Activated CD8-positive, alpha-beta T cell treated with anti-CD3 and anti-CD28 coated beads for 36 hours (primary cell): ENCODE results near the gene EGR4. TPM values are rescaled to one million over a fixed set of nuclear protein-coding genes. Genes with fewer than 3 reads are reported as not detected.

Source experiments
- ATAC-seq: fragments of 200-7000 bp; cut with Tn5 transposase; one replicate; pipeline ENCODE4 v1.10.0; 2021; ENCODE audit warnings: mild to moderate bottlenecking, moderate library complexity
- CTCF ChIA-PET: fragments of 350-600 bp; sonication (Branson Sonifier 250); formaldehyde crosslinking; loops from one replicate; lab custom pipeline; 2021; ENCODE audit warnings: antibody characterized with exemption; lab: Charles Lee
- POLR2A ChIA-PET: fragments of 350-600 bp; sonication (Branson Sonifier 250); formaldehyde crosslinking; loops from one replicate; lab custom pipeline; 2021; ENCODE audit warnings: antibody characterized with exemption; lab: Charles Lee
- DNase-seq: peaks from one replicate; pipeline ENCODE4 v3.0.0-alpha.2; 2020
- H3K27ac Mint-ChIP-seq: one replicate; pipeline ENCODE4 v1.8.0; 2021; ENCODE audit warnings: mild to moderate bottlenecking, mixed read lengths
- H3K27me3 Mint-ChIP-seq: one replicate; pipeline ENCODE4 v1.8.0; 2021; ENCODE audit warnings: mixed read lengths
- H3K36me3 Mint-ChIP-seq: one replicate; pipeline ENCODE4 v1.8.0; 2021; ENCODE audit warnings: low read depth, mixed read lengths
- H3K4me1 Mint-ChIP-seq: one replicate; pipeline ENCODE4 v1.8.0; 2021; ENCODE audit warnings: low read depth, mixed read lengths
- H3K4me3 Mint-ChIP-seq: one replicate; pipeline ENCODE4 v1.8.0; 2021; ENCODE audit warnings: mild to moderate bottlenecking, moderate library complexity, mixed read lengths
- H3K9me3 Mint-ChIP-seq: one replicate; pipeline ENCODE4 v1.8.0; 2021; ENCODE audit warnings: mixed read lengths
- intact Hi-C: fragments of 100-400 bp; cut with micrococcal nuclease; formaldehyde crosslinking; loops from one replicate; pipeline ENCODE4 v1.10.0; 2022
- total RNA-seq, 2 experiments: library from RNA; stranded (reverse); gene quantifications; one replicate each; pipeline ENCODE4 v1.2.3, GENCODE V29; 2021
- TF ChIP-seq, protein P1 (sequence below): fragments of 200-600 bp; IDR thresholded peaks from one replicate; pipeline ENCODE4 v1.8.0; 2022; ENCODE audit warnings: antibody characterized with exemption, mild to moderate bottlenecking

EGR4 gene
- total RNA-seq, 2 experiments from 2014 or later: 0.11 to 0.29 TPM

DNA sequence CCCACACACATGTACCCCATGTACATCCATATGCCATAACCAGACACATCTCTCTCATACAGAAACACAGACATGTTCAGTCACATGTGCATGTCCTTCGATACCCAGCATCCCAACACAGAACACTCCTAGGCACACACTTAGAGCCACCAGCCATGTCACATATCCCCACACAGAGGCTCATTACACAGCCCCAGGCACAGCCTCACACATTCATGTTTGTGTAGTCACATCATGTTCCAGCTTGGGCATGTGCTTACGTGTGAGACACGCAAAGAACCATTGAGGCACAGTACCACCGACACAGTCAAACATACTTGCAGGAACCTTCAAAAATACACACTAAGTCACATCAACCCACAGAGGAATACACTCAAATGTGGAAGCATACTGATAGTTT is 26.3 kb downstream of the EGR4 start:
- peaks cover 26% of the 10 kb centered on the region for H3K4me1 Mint-ChIP-seq
- intact Hi-C loops: no loop called here
- no peak overlapping the region for H3K4me3 Mint-ChIP-seq
- H3K27ac Mint-ChIP-seq: no peak overlapping the region
- peaks cover 36% of the 10 kb centered on the region for H3K36me3 Mint-ChIP-seq
- ATAC-seq (no peak), DNase-seq (no peak)
- no peaks in the 10 kb centered on the region for H3K9me3 Mint-ChIP-seq
- no peaks in the 10 kb centered on the region for H3K27me3 Mint-ChIP-seq
- POLR2A ChIA-PET: interaction anchor here (1.9 kb wide), 1 partner anchor 12 kb away, joined by 7 read pairs; no protein-coding TSS in a partner anchor
- CTCF ChIA-PET: interaction anchor here (1.2 kb wide), 1 partner anchor 10 kb away, joined by 3 read pairs; no protein-coding TSS in a partner anchor
- TF ChIP-seq, protein P1, sequence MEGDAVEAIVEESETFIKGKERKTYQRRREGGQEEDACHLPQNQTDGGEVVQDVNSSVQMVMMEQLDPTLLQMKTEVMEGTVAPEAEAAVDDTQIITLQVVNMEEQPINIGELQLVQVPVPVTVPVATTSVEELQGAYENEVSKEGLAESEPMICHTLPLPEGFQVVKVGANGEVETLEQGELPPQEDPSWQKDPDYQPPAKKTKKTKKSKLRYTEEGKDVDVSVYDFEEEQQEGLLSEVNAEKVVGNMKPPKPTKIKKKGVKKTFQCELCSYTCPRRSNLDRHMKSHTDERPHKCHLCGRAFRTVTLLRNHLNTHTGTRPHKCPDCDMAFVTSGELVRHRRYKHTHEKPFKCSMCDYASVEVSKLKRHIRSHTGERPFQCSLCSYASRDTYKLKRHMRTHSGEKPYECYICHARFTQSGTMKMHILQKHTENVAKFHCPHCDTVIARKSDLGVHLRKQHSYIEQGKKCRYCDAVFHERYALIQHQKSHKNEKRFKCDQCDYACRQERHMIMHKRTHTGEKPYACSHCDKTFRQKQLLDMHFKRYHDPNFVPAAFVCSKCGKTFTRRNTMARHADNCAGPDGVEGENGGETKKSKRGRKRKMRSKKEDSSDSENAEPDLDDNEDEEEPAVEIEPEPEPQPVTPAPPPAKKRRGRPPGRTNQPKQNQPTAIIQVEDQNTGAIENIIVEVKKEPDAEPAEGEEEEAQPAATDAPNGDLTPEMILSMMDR: no peak

GRCh38 chr2:73266061-73266901 is 27.1 kb downstream of the EGR4 start:
- H3K9me3 Mint-ChIP-seq: no peaks in the 10 kb centered on the region
- intact Hi-C loops: no loop called here
- H3K27ac Mint-ChIP-seq: no peak overlapping the region
- H3K27me3 Mint-ChIP-seq: no peaks in the 10 kb centered on the region
- ChIA-PET CTCF (no interaction called here), POLR2A (no interaction called here)
- H3K36me3 Mint-ChIP-seq: peaks cover 39% of the 10 kb centered on the region
- DNase-seq (no peak), ATAC-seq (no peak)
- no peak overlapping the region for H3K4me3 Mint-ChIP-seq
- TF ChIP-seq, protein P1: no peak
- H3K4me1 Mint-ChIP-seq: peaks cover 26% of the 10 kb centered on the region

- H3K4me3 Mint-ChIP-seq: no peak overlapping the region
- ATAC-seq: no peak
Observed at GRCh38 chr2:73265298-73266060, 27.9 kb downstream of the EGR4 start.

DNA sequence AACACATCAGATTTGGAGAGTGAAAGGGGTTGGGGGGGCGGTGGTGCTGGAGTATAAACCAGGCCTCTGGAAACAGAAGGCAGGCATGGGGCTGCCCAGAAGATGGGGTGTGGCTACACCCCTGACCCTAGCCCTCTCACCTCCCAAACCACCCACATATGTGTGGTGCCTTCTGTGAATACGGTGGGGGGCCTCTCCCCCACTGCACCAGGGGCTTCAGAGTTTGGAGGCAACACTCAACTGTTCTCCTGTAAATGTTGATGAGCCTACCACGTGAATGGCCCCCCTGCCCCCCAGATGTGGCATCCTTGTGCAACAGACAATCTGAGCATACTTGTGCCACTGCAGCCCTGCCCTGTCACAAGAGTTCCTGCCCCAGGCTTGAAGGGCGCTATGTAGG is 28.6 kb downstream of the EGR4 start:
- ATAC-seq: no peak
- H3K27ac Mint-ChIP-seq: no peak overlapping the region
- intact Hi-C loops: no loop called here
- H3K4me3 Mint-ChIP-seq: no peak overlapping the region
- H3K27me3 Mint-ChIP-seq: no peaks in the 10 kb centered on the region
- POLR2A ChIA-PET: no interaction called here
- DNase-seq: no peak
- no peaks in the 10 kb centered on the region for H3K9me3 Mint-ChIP-seq
- peaks cover 35% of the 10 kb centered on the region for H3K36me3 Mint-ChIP-seq
- TF ChIP-seq, protein P1: no peak
- peaks cover 20% of the 10 kb centered on the region for H3K4me1 Mint-ChIP-seq
- CTCF ChIA-PET: no interaction called here

More at GRCh38 chr2:73265298-73266060, 27.9 kb downstream of the EGR4 start:
- H3K4me1 Mint-ChIP-seq: peaks cover 23% of the 10 kb centered on the region
- no peak overlapping the region for H3K27ac Mint-ChIP-seq
- TF ChIP-seq, protein P1: no peak
- POLR2A ChIA-PET: no interaction called here
- intact Hi-C loops: no loop called here
- H3K36me3 Mint-ChIP-seq: peaks cover 35% of the 10 kb centered on the region
- H3K27me3 Mint-ChIP-seq: no peaks in the 10 kb centered on the region
- H3K9me3 Mint-ChIP-seq: no peaks in the 10 kb centered on the region
- CTCF ChIA-PET: no interaction called here
- no peak for DNase-seq

GRCh38 chr2:73264332-73264606 is 29.1 kb downstream of the EGR4 start:
- Mint-ChIP-seq H3K4me1 (peaks cover 18% of the 10 kb centered on the region), H3K36me3 (peaks cover 39% of the 10 kb centered on the region), H3K27ac (no peak overlapping the region), H3K27me3 (no peaks in the 10 kb centered on the region), H3K4me3 (no peak overlapping the region), H3K9me3 (no peaks in the 10 kb centered on the region)
- intact Hi-C loops: no loop called here
- DNase-seq (no peak), ATAC-seq (no peak)
- POLR2A ChIA-PET: interaction anchor here (1.2 kb wide), 1 partner anchor 31 kb away, joined by 5 read pairs; the partner anchor contains the start of genes CCT7 and PRADC1
- CTCF ChIA-PET: no interaction called here
- TF ChIP-seq, protein P1: no peak
